B cell (primary cell): ENCODE results near the gene AEN. TPM values are rescaled to one million over a fixed set of nuclear protein-coding genes. Genes with fewer than 3 reads are reported as not detected.

ENCODE experiments used
- ATAC-seq: fragments of 200-7000 bp; cut with Tn5 transposase; one replicate; pipeline ENCODE4 v1.10.0; 2021; ENCODE audit warnings: low read depth, mild to moderate bottlenecking, moderate number of reproducible peaks, moderate library complexity
- CTCF ChIA-PET: fragments of 350-600 bp; sonication (Branson Sonifier 250); formaldehyde crosslinking; loops from one replicate; lab custom pipeline; 2021; ENCODE audit warnings: antibody characterized with exemption, inconsistent platforms; lab: Charles Lee
- POLR2A ChIA-PET: fragments of 350-600 bp; sonication (Branson Sonifier 250); formaldehyde crosslinking; loops from one replicate; lab custom pipeline; 2021; ENCODE audit warnings: antibody characterized with exemption; lab: Charles Lee
- DNase-seq: peaks from one replicate; pipeline ENCODE4 v3.0.0; 2013
- H2AFZ ChIP-seq: 2 replicates; pipeline ENCODE4 v1.6.1; 2012; ENCODE audit warnings: mild to moderate bottlenecking, low read depth, low read length; ENCODE audit not compliant: insufficient read depth, poor library complexity, severe bottlenecking
- H3K27ac ChIP-seq, 2 donors: 1 replicate in 1 of 2; 2 replicates in 1 of 2; pipeline ENCODE4 v1.5.1; 2012 to 2013; ENCODE audit warnings: low read length in 2 of 2, mild to moderate bottlenecking in 2 of 2, moderate library complexity in 1 of 2
- H3K27me3 ChIP-seq, 4 experiments: fragments of 200-600 bp in 1 of 4; sonication (generic) in 1 of 4; replicated peaks in 1 of 4; 1 replicate in 2 of 4; 2 replicates in 2 of 4; pipeline versions ENCODE4 v1.6.1 to v1.7.0; 2013 to 2016; ENCODE audit warnings: low read length in 3 of 4, mild to moderate bottlenecking in 2 of 4, mixed read lengths in 1 of 4, moderate library complexity in 1 of 4; ENCODE audit not compliant: insufficient read depth in 4 of 4, control insufficient read depth in 3 of 4; ENCODE audit errors: control extremely low read depth in 1 of 4
- H3K36me3 ChIP-seq, 2 experiments: replicated peaks in 1 of 2; 1 replicate in 1 of 2; 2 replicates in 1 of 2; pipeline versions ENCODE4 v1.6.1 to v1.7.1; 2013; ENCODE audit warnings: low read length in 1 of 2; ENCODE audit not compliant: insufficient read depth in 2 of 2, control insufficient read depth in 1 of 2; ENCODE audit errors: control extremely low read depth in 1 of 2, extremely low read depth in 1 of 2
- H3K4me1 ChIP-seq, 2 donors: fragments of 200-600 bp in 1 of 2; sonication (generic) in 1 of 2; 1 replicate in 1 of 2; 2 replicates in 1 of 2; pipeline versions ENCODE4 v1.5.1 to v1.6.1; 2013 to 2017; ENCODE audit warnings: low read length in 2 of 2; ENCODE audit not compliant: control insufficient read depth in 2 of 2, insufficient read depth in 2 of 2
- H3K4me2 ChIP-seq: replicated peaks from 2 replicates; pipeline ENCODE3; 2012; ENCODE audit warnings: mild to moderate bottlenecking, low read depth, low read length; ENCODE audit not compliant: poor library complexity, severe bottlenecking
- H3K4me3 ChIP-seq, 5 experiments: fragments of 200-600 bp in 1 of 5; sonication (generic) in 1 of 5; 1 replicate in 3 of 5; 2 replicates in 2 of 5; pipeline versions ENCODE4 v1.5.1 to v1.7.0; 2011 to 2016; ENCODE audit warnings: low read length in 4 of 5, mild to moderate bottlenecking in 4 of 5, low read depth in 2 of 5, control low read depth in 1 of 5, moderate library complexity in 1 of 5; ENCODE audit not compliant: insufficient read depth in 1 of 5; ENCODE audit errors: control extremely low read depth in 1 of 5, extremely low read depth in 1 of 5
- H3K79me2 ChIP-seq: fragments of 200-600 bp; sonication (generic); one replicate; pipeline ENCODE4 v1.6.0; 2016; ENCODE audit warnings: low read length; ENCODE audit not compliant: control insufficient read depth, insufficient read depth
- H3K9ac ChIP-seq: fragments of 200-600 bp; sonication (generic); 2 replicates; pipeline ENCODE4 v1.6.1; 2017; ENCODE audit warnings: mild to moderate bottlenecking, low read length, moderate library complexity
- H3K9me3 ChIP-seq, 3 donors: one replicate each; pipeline versions ENCODE4 v1.6.1 to v1.7.1; 2013; ENCODE audit warnings: low read length in 2 of 3; ENCODE audit not compliant: control insufficient read depth in 2 of 3, insufficient read depth in 1 of 3; ENCODE audit errors: control extremely low read depth in 1 of 3
- H4K20me1 ChIP-seq: 2 replicates; pipeline ENCODE4 v1.6.0; 2012; ENCODE audit warnings: mild to moderate bottlenecking, low read length; ENCODE audit not compliant: insufficient read depth, control insufficient read depth, poor library complexity, severe bottlenecking
- H3K27ac Mint-ChIP-seq: one replicate; pipeline ENCODE4 v1.8.0; 2021; ENCODE audit warnings: mixed read lengths
- H3K27me3 Mint-ChIP-seq: one replicate; pipeline ENCODE4 v1.8.0; 2021; ENCODE audit warnings: mixed read lengths
- H3K4me1 Mint-ChIP-seq: one replicate; pipeline ENCODE4 v1.8.0; 2021; ENCODE audit warnings: mixed read lengths
- H3K4me3 Mint-ChIP-seq: one replicate; pipeline ENCODE4 v1.8.0; 2021; ENCODE audit warnings: mixed read lengths
- H3K9me3 Mint-ChIP-seq: one replicate; pipeline ENCODE4 v1.8.0; 2022; ENCODE audit warnings: mixed read lengths; ENCODE audit not compliant: insufficient read depth
- CTCF ChIP-seq: fragments of 200-600 bp; IDR thresholded peaks from one replicate; pipeline ENCODE4 v1.8.0; 2022; ENCODE audit warnings: antibody characterized with exemption, mild to moderate bottlenecking
- EZH2 ChIP-seq: IDR thresholded peaks from 2 replicates; pipeline ENCODE4 v1.6.1; 2012; ENCODE audit warnings: borderline replicate concordance, low read depth, mild to moderate bottlenecking, moderate library complexity, low read length; ENCODE audit not compliant: insufficient read depth, poor library complexity, severe bottlenecking
- WGBS: methylation state at CpG from one replicate; pipeline ENCODE4 v1.1.5; 2013; ENCODE audit warnings: missing lambda C conversion rate; ENCODE audit not compliant: insufficient coverage; 5-methylcytosine and 5-hydroxymethylcytosine counted together
- intact Hi-C: fragments of 100-400 bp; cut with micrococcal nuclease; formaldehyde crosslinking; loops from one replicate; pipeline ENCODE4 v1.10.0; 2022
- polyA plus RNA-seq: library from polyadenylated mRNA; depleted of rRNA; stranded (reverse); fragments of >200 nt; gene quantifications from 2 replicates; pipeline ENCODE4 v1.2.3, GENCODE V29; 2012
- total RNA-seq, 2 donors: library from RNA; stranded (reverse); fragments of 120-200 nt in 1 of 2; gene quantifications; 1 replicate in 1 of 2; 2 replicates in 1 of 2; pipeline versions ENCODE4 v1.2.3 to v1.2.4, GENCODE V29; 2013 to 2022

Gene AEN
- total and polyA plus RNA-seq, 2 donors (not counting 1 experiment from before 2014, with no cell fraction given): 18.5 to 42.9 TPM

- ChIA-PET POLR2A (no interaction called here), CTCF (interaction anchor here (2.6 kb wide), 1 partner anchor 51 kb away, joined by 7 read pairs; no protein-coding TSS in a partner anchor)
- no peak overlapping the region for H3K9ac ChIP-seq
- no peak overlapping the region for H3K4me2 ChIP-seq
- no peaks in the 10 kb centered on the region for H4K20me1 ChIP-seq
- TF ChIP-seq EZH2 (no peak), CTCF (no peak)
- DNase-seq (no peak), ATAC-seq (no peak)
- intact Hi-C loops: no loop called here
- Mint-ChIP-seq H3K27me3 (peaks cover 38% of the 10 kb centered on the region), H3K9me3 (no peaks in the 10 kb centered on the region), H3K4me1 (no peaks in the 10 kb centered on the region), H3K4me3 (no peak overlapping the region), H3K27ac (no peak overlapping the region)
- no peaks in the 10 kb centered on the region for H3K36me3 ChIP-seq
- no peak overlapping the region for H2AFZ ChIP-seq
- no peaks in the 10 kb centered on the region for H3K9me3 ChIP-seq
- no peak overlapping the region for H3K4me3 ChIP-seq
- H3K4me1 ChIP-seq: no peaks in the 10 kb centered on the region
- H3K27ac ChIP-seq: no peak overlapping the region
- peaks cover 0 to 22% (median 10%) of the 10 kb centered on the region in 4 experiments for H3K27me3 ChIP-seq
- WGBS: 85% methylated on average over 6 of the region's 7 CpGs
- H3K79me2 ChIP-seq: no peaks in the 10 kb centered on the region
Measured at GRCh38 chr15:88613074-88613944, 7.8 kb upstream of the AEN start.
